Endothelial cell of umbilical vein (primary cell): Measurements from ENCODE around the gene TRERF1. TPM values are rescaled to one million over a fixed set of nuclear protein-coding genes. Genes with fewer than 3 reads are reported as not detected.

ENCODE experiments used
- BruUV-seq: library from RNA; stranded (reverse); fragments of 400-500 nt; replicated peaks from 2 replicates; lab custom pipeline; 2021; lab: Mats Ljungman, UMichigan
- CTCF ChIA-PET: fragments of 300-600, 350-600 bp; sonication (Branson Sonifier 250); formaldehyde crosslinking; loops from one replicate; lab custom pipeline; 2021; ENCODE audit warnings: antibody characterized with exemption, inconsistent platforms; lab: Charles Lee
- POLR2A ChIA-PET: fragments of 300-600, 350-600 bp; sonication (Branson Sonifier 250); formaldehyde crosslinking; loops from one replicate; lab custom pipeline; 2021; ENCODE audit warnings: antibody characterized with exemption, inconsistent platforms; lab: Charles Lee
- DNase-seq: peaks from one replicate; pipeline ENCODE4 v3.0.0-alpha.2; 2011; ENCODE audit warnings: low read depth, low spot score
- FAIRE-seq: peaks from 2 replicates; lab custom pipeline; 2011; peaks lifted over from hg19 to GRCh38; lab: Jason Lieb, UNC
- H2AFZ ChIP-seq: 2 replicates; pipeline ENCODE4 v1.6.0; 2012; ENCODE audit warnings: low read depth, low read length, control low read depth, inconsistent platforms
- H3K27ac ChIP-seq: 2 replicates; pipeline ENCODE4 v1.5.1; 2011; ENCODE audit warnings: low read depth, mild to moderate bottlenecking, control low read depth, low read length, moderate library complexity; ENCODE audit not compliant: insufficient read depth
- H3K27me3 ChIP-seq, 2 experiments: 2 replicates each; pipeline versions ENCODE4 v1.6.0 to v1.6.1; 2011; ENCODE audit warnings: low read length in 2 of 2, mixed read lengths in 1 of 2; ENCODE audit not compliant: control insufficient read depth in 2 of 2, insufficient read depth in 2 of 2
- H3K36me3 ChIP-seq, 2 experiments: 2 replicates in 1 of 2; 3 replicates in 1 of 2; pipeline ENCODE4 v1.5.1; 2011; ENCODE audit warnings: low read length in 2 of 2, mild to moderate bottlenecking in 1 of 2, moderate library complexity in 1 of 2; ENCODE audit not compliant: control insufficient read depth in 2 of 2, insufficient read depth in 2 of 2; ENCODE audit errors: extremely low read depth in 1 of 2
- H3K4me1 ChIP-seq: 3 replicates; pipeline ENCODE4 v1.5.1; 2011; ENCODE audit warnings: mild to moderate bottlenecking, low read length; ENCODE audit not compliant: control insufficient read depth, insufficient read depth; ENCODE audit errors: extremely low read depth
- H3K4me2 ChIP-seq: 2 replicates; pipeline ENCODE4 v1.6.1; 2011; ENCODE audit warnings: low read length, control low read depth, mixed read lengths; ENCODE audit not compliant: insufficient read depth
- H3K4me3 ChIP-seq, 3 experiments: fragments of 200-600 bp in 1 of 3; sonication (generic), shearing (Covaris generic) in 1 of 3; replicated peaks in 1 of 3; 2 replicates each; pipeline ENCODE4 v1.5.1; 2011 to 2016; ENCODE audit warnings: control low read depth in 3 of 3, low read length in 3 of 3, mild to moderate bottlenecking in 2 of 3, inconsistent platforms in 1 of 3, low read depth in 1 of 3, moderate library complexity in 1 of 3; ENCODE audit not compliant: insufficient read depth in 1 of 3
- H3K79me2 ChIP-seq: 2 replicates; pipeline ENCODE4 v1.6.0; 2012; ENCODE audit warnings: low read length, inconsistent platforms; ENCODE audit not compliant: control insufficient read depth, insufficient read depth
- H3K9ac ChIP-seq: replicated peaks from 2 replicates; pipeline ENCODE3; 2011; ENCODE audit warnings: low read length, control low read depth; ENCODE audit not compliant: insufficient read depth; ENCODE audit errors: extremely low read depth
- H3K9me1 ChIP-seq: replicated peaks from 3 replicates; pipeline ENCODE4 v1.6.0; 2011; ENCODE audit warnings: mild to moderate bottlenecking, low read length; ENCODE audit not compliant: control insufficient read depth, insufficient read depth; ENCODE audit errors: extremely low read depth
- H3K9me3 ChIP-seq: replicated peaks from 2 replicates; pipeline ENCODE4 v1.5.1; 2012; ENCODE audit warnings: low read length, inconsistent platforms; ENCODE audit not compliant: control insufficient read depth, insufficient read depth
- H4K20me1 ChIP-seq: replicated peaks from 2 replicates; pipeline ENCODE3; 2011; ENCODE audit warnings: mild to moderate bottlenecking, low read length; ENCODE audit not compliant: control insufficient read depth, insufficient read depth; ENCODE audit errors: extremely low read depth
- CTCF ChIP-seq, 2 donors: IDR thresholded peaks; 1 replicate in 1 of 2; 2 replicates in 1 of 2; pipeline ENCODE4 v1.5.1; 2011; ENCODE audit warnings: low read length in 2 of 2, mild to moderate bottlenecking in 2 of 2, moderate library complexity in 2 of 2, control low read depth in 1 of 2, inconsistent platforms in 1 of 2, low read depth in 1 of 2; ENCODE audit not compliant: insufficient read depth in 1 of 2; ENCODE audit errors: extremely low read depth in 1 of 2
- EZH2 ChIP-seq: IDR thresholded peaks from 2 replicates; pipeline ENCODE4 v1.6.1; 2012; ENCODE audit warnings: borderline replicate concordance, low read depth, mild to moderate bottlenecking, moderate library complexity, low read length, inconsistent platforms; ENCODE audit not compliant: severe bottlenecking
- FOS ChIP-seq: IDR thresholded peaks from 2 replicates; pipeline ENCODE4 v1.6.1; 2011; ENCODE audit warnings: mild to moderate bottlenecking, low read length, moderate library complexity, borderline replicate concordance; ENCODE audit not compliant: insufficient read depth
- GATA2 ChIP-seq: IDR thresholded peaks from 2 replicates; pipeline ENCODE4 v1.7.0; 2011; ENCODE audit warnings: low read depth, mild to moderate bottlenecking, moderate library complexity, mixed read lengths, low read length; ENCODE audit not compliant: insufficient read length, insufficient read depth
- JUN ChIP-seq: IDR thresholded peaks from 2 replicates; pipeline ENCODE4 v1.6.1; 2011; ENCODE audit warnings: borderline replicate concordance, low read depth; ENCODE audit not compliant: insufficient read length, insufficient read depth
- MYC ChIP-seq: IDR thresholded peaks from one replicate; pipeline ENCODE4 v1.6.1; 2011; ENCODE audit warnings: mild to moderate bottlenecking, low read depth, low read length
- POLR2A ChIP-seq: IDR thresholded peaks from 2 replicates; pipeline ENCODE4 v1.6.1; 2012; ENCODE audit warnings: low read depth, mild to moderate bottlenecking, control low read depth, low read length
- POLR2AphosphoS5 ChIP-seq: IDR thresholded peaks from 2 replicates; pipeline ENCODE4 v1.6.1; 2012; ENCODE audit warnings: low read depth, mild to moderate bottlenecking, control low read depth, low read length, moderate library complexity; ENCODE audit not compliant: insufficient read depth
- dilution Hi-C: fragments of 300-500 bp; cut with MboI; formaldehyde crosslinking; loops from one replicate; pipeline ENCODE4 v1.15.0; 2019; ENCODE audit warnings: low sequenced_read_pairs; ENCODE audit not compliant: extremely low pct_ligation_motif_present
- intact Hi-C: fragments of 100-400 bp; cut with micrococcal nuclease; formaldehyde crosslinking; loops from one replicate; pipeline ENCODE4 v1.10.0; 2022
- polyA plus RNA-seq, 4 experiments: library from polyadenylated mRNA; depleted of rRNA in 3 of 4; stranded (reverse) in 3 of 4; unstranded in 1 of 4; fragments of >200 nt; gene quantifications; 2 replicates each; pipeline versions ENCODE4 v1.2.1 to v1.2.3, GENCODE V29; 2011 to 2012; ENCODE audit warnings: missing spikeins in 1 of 4
- total RNA-seq: library from RNA; stranded (reverse); gene quantifications from 2 replicates; pipeline ENCODE4 v1.2.3, GENCODE V29; 2021
- TF ChIP-seq, protein P1 (sequence below): IDR thresholded peaks from 2 replicates; pipeline ENCODE4 v1.6.1; 2011; ENCODE audit not compliant: insufficient read depth, insufficient read length

The TRERF1 gene
- total and polyA plus RNA-seq, 2 donors (not counting 3 experiments of a cell fraction or from before 2014, with no cell fraction given), result 0.73 to 5.5 TPM

DNA sequence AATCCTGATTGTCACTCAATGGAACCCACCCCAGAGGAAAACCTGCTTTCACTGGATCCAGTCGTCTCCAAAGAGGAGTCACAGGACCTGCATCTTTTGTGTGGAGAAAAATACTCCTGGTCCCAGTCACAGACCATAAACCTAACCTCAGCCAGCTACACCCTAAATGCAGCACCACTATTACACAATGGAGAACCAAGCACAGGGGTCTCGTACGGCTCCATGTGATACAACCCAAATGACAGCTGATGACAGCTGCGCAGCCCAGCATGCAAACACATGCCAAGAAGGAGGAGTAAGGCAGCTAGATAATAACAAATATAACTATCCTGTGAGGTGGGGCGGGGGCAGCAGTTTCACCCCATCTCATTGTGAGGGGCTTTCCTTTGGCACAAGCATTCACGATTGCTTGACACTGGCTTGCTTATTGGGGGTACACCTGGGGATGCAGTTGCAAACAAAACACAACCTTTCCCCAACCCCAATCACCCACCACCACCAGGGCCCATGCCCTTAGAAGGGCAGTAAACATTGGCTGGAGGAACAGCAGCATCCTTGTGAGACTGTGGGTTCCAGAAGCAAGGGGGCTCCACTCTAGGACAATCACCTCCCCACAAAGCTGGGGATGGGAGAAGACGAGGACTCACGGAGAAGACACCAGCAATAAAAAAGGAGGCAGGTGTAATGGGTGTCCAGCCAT is 51.5 kb downstream of the TRERF1 start:
- TF ChIP-seq GATA2, result no peak
- TF ChIP-seq CTCF (IDR thresholded peaks at IDR 0.05; ENCODE audit: extremely low read depth in 1 of 2, insufficient read depth in 1 of 2, low read depth in 1 of 2, low read length in 2 of 2), result no peak
- TF ChIP-seq MYC, result no peak
- dilution Hi-C loops, result no loop called here
- POLR2A ChIA-PET, result no interaction called here
- intact Hi-C loops, result no loop called here
- Histone ChIP-seq H3K9ac (no peak overlapping the region), H3K27me3 (no peaks in the 10 kb centered on the region), H3K4me2 (no peak overlapping the region), H3K4me1 (peaks cover 8% of the 10 kb centered on the region), H3K9me1 (no peaks in the 10 kb centered on the region), H3K9me3 (no peaks in the 10 kb centered on the region), H3K79me2 (no peaks in the 10 kb centered on the region), H2AFZ (no peak overlapping the region), H3K27ac (no peak overlapping the region), H4K20me1 (no peaks in the 10 kb centered on the region), H3K4me3 (no peak overlapping the region), H3K36me3 (no peaks in the 10 kb centered on the region)
- BruUV-seq, result no TSS peak
- FAIRE-seq, result no peak
- CTCF ChIA-PET, result no interaction called here
- no peak for DNase-seq

DNA sequence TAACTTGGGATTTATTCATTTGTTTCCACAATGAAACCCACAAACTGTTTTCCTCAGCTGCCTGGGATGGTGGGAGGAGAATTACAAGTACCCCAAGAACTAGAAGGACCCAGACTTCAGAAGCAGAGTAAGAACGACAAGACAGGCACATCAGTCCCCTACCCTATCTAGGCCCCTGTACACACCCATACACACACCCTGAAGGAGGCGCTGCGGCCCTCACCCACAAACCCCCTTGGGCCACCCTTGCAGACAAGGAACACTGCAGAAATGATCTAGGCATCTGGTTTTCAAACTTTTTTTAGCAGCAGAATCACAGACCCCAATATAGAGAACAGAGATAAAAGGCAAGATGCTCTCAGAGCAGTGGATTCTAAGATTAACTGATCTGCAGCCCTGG is 55.0 kb downstream of the TRERF1 start:
- no peak overlapping the region for H3K27ac ChIP-seq
- H2AFZ ChIP-seq, result no peak overlapping the region
- no peaks in the 10 kb centered on the region for H3K27me3 ChIP-seq
- ChIA-PET CTCF (no interaction called here), POLR2A (no interaction called here)
- intact Hi-C loops (no loop called here), dilution Hi-C loops (no loop called here)
- H3K4me3 ChIP-seq, result no peak overlapping the region
- H3K36me3 ChIP-seq, result no peaks in the 10 kb centered on the region
- no TSS peak for BruUV-seq
- no peaks in the 10 kb centered on the region for H3K9me3 ChIP-seq
- no peak overlapping the region for H3K9ac ChIP-seq
- DNase-seq (no peak), FAIRE-seq (no peak)
- no peaks in the 10 kb centered on the region for H3K4me1 ChIP-seq
- H3K79me2 ChIP-seq, result no peaks in the 10 kb centered on the region
- no peaks in the 10 kb centered on the region for H3K9me1 ChIP-seq
- no peak overlapping the region for H3K4me2 ChIP-seq
- H4K20me1 ChIP-seq, result no peaks in the 10 kb centered on the region
- TF ChIP-seq, protein P1, sequence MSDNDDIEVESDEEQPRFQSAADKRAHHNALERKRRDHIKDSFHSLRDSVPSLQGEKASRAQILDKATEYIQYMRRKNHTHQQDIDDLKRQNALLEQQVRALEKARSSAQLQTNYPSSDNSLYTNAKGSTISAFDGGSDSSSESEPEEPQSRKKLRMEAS, result no peak
- TF ChIP-seq JUN (no peak), MYC (no peak), POLR2AphosphoS5 (no peak), CTCF (IDR thresholded peaks at IDR 0.05; ENCODE audit: extremely low read depth in 1 of 2, insufficient read depth in 1 of 2, low read depth in 1 of 2, low read length in 2 of 2) (no peak), FOS (no peak), GATA2 (no peak), EZH2 (no peak), POLR2A (no peak)
